GM12873 (cell line): ENCODE data around the gene CRIP3.

ENCODE experiments used
- TF ChIP-seq, protein P1 (sequence below): IDR thresholded peaks from 2 replicates; pipeline ENCODE4 v1.5.1; 2012; ENCODE audit warnings: low read depth, mild to moderate bottlenecking, moderate library complexity, low read length, control low read depth; ENCODE audit not compliant: insufficient read depth; ENCODE audit errors: missing control alignments

The CRIP3 gene

DNA sequence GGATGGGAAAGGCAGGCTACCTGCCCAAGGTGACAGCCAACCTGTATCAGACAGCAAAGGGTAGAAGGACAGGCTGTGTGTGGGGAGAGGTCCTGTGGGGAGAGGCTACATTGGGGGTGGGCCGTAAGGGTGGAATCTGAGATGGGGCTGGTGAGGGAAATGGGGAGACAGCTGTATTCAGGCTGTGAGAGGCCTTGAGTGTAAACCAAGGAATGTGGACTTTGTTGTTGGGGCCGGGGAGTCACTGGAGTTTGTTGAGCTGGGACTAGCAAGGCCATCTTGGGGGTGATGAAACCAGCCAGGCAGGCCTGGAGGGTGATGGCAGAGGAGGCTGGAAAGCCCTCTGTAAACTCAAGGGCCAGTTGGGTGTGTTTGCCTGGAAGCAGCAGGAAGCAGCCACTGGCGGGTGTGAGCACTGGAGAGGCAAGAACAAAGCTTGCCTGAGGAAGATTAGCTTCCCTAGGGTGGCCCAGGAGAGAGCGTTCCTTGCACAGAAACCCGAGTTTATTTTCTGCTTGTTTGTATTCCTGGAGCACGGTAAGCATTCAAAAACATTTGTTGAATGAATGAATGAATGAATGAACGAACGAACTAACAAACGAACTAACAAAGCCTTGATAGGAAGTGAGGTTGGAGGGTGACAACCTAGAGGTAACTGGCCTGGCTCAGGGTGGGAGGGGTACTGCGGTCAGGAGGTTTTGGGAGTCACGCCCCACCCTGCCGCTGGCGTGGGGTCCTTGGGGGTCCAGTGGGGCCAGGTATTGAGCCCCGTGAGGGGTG, 46.4 kb downstream of the CRIP3 start:
- TF ChIP-seq, protein P1, sequence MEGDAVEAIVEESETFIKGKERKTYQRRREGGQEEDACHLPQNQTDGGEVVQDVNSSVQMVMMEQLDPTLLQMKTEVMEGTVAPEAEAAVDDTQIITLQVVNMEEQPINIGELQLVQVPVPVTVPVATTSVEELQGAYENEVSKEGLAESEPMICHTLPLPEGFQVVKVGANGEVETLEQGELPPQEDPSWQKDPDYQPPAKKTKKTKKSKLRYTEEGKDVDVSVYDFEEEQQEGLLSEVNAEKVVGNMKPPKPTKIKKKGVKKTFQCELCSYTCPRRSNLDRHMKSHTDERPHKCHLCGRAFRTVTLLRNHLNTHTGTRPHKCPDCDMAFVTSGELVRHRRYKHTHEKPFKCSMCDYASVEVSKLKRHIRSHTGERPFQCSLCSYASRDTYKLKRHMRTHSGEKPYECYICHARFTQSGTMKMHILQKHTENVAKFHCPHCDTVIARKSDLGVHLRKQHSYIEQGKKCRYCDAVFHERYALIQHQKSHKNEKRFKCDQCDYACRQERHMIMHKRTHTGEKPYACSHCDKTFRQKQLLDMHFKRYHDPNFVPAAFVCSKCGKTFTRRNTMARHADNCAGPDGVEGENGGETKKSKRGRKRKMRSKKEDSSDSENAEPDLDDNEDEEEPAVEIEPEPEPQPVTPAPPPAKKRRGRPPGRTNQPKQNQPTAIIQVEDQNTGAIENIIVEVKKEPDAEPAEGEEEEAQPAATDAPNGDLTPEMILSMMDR: no peak

DNA sequence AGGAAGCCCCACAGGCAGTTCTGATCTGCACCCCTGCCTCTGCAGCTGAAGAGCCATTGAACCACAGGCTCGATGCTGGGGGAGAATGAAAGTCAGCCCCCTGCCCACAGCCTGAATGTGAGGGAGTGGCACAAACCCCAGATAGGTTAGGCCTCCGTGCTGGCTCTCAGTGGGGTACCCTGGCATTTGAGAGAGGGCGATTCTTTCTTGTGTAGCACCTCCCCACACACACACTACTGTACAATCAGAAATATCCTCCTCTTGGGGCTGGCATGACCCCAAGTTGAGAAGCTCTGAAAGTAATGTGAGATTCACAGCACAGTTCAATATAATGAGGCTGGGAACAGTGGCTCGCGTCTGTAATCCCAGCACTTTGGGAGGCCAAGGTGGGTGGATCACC, 47.4 kb downstream of the CRIP3 start:
- TF ChIP-seq, protein P1: no peak

- TF ChIP-seq, protein P1: no peak
These were observed 47.8 kb downstream of the CRIP3 start for GRCh38 chr6:43260791-43261190.

GRCh38 chr6:43258807-43259686, 49.6 kb downstream of the CRIP3 start:
- TF ChIP-seq, protein P1: no peak

- TF ChIP-seq, protein P1: no peak
These were observed 50.4 kb downstream of the CRIP3 start for GRCh38 chr6:43258180-43258579.

GRCh38 chr6:43257367-43258145, 51.1 kb downstream of the CRIP3 start:
- TF ChIP-seq, protein P1: no peak
